Caco-2 (cell line): ENCODE data around the gene GPR78. TPM values are rescaled to one million over a fixed set of nuclear protein-coding genes. Genes with fewer than 3 reads are reported as not detected.

Experiments used
- BruUV-seq: library from RNA; stranded (reverse); fragments of 400-500 nt; replicated peaks from 2 replicates; lab custom pipeline; 2021; lab: Mats Ljungman, UMichigan
- CTCF ChIA-PET: fragments of 300-600 bp; sonication (Branson Sonifier 250); formaldehyde crosslinking; loops from one replicate; lab custom pipeline; 2022; ENCODE audit warnings: antibody characterized with exemption; lab: Charles Lee
- POLR2A ChIA-PET: fragments of 300-600 bp; sonication (Branson Sonifier 250); formaldehyde crosslinking; loops from one replicate; lab custom pipeline; 2022; ENCODE audit warnings: antibody characterized with exemption; lab: Charles Lee
- DNase-seq, 2 experiments: peaks; one replicate each; pipeline versions ENCODE4 v3.0.0 to v3.0.0-alpha.2; 2020 to 2022
- H3K27me3 ChIP-seq: replicated peaks from 2 replicates; pipeline ENCODE4 v1.6.0; 2011; ENCODE audit warnings: low read length; ENCODE audit not compliant: control insufficient read depth, insufficient read depth
- H3K36me3 ChIP-seq: 2 replicates; pipeline ENCODE4 v1.5.1; 2011; ENCODE audit warnings: low read length; ENCODE audit not compliant: control insufficient read depth, insufficient read depth
- H3K4me1 ChIP-seq: fragments of 250-450 bp; sonication (Bioruptor Pico); 2 replicates; pipeline ENCODE4 v1.5.1; 2020; ENCODE audit warnings: mild to moderate bottlenecking
- H3K4me3 ChIP-seq: 2 replicates; pipeline ENCODE4 v1.5.1; 2011; ENCODE audit warnings: low read depth, mild to moderate bottlenecking, control low read depth, low read length
- H3K9me3 ChIP-seq: fragments of 250-450 bp; sonication (Bioruptor Pico); 2 replicates; pipeline ENCODE4 v1.5.1; 2020; ENCODE audit warnings: mild to moderate bottlenecking, moderate library complexity
- H3K27ac Mint-ChIP-seq: one replicate; pipeline ENCODE4 v1.8.0; 2022; ENCODE audit warnings: mixed read lengths; ENCODE audit not compliant: unreplicated experiment
- H3K27me3 Mint-ChIP-seq: one replicate; pipeline ENCODE4 v1.8.0; 2022; ENCODE audit warnings: mixed read lengths; ENCODE audit not compliant: insufficient read depth, unreplicated experiment
- H3K36me3 Mint-ChIP-seq: one replicate; pipeline ENCODE4 v1.8.0; 2022; ENCODE audit warnings: mild to moderate bottlenecking, mixed read lengths; ENCODE audit not compliant: insufficient read depth, unreplicated experiment
- H3K4me1 Mint-ChIP-seq: one replicate; pipeline ENCODE4 v1.8.0; 2022; ENCODE audit warnings: low read depth, mixed read lengths; ENCODE audit not compliant: unreplicated experiment
- H3K4me3 Mint-ChIP-seq: one replicate; pipeline ENCODE4 v1.8.0; 2022; ENCODE audit warnings: mild to moderate bottlenecking, moderate library complexity, mixed read lengths; ENCODE audit not compliant: unreplicated experiment
- H3K9me3 Mint-ChIP-seq: one replicate; pipeline ENCODE4 v1.8.0; 2022; ENCODE audit warnings: mixed read lengths; ENCODE audit not compliant: unreplicated experiment
- intact Hi-C: fragments of 100-400 bp; cut with micrococcal nuclease; formaldehyde crosslinking; loops from one replicate; pipeline ENCODE4 v1.10.0; 2022; ENCODE audit not compliant: unreplicated experiment
- total RNA-seq: library from RNA; stranded (reverse); gene quantifications from 2 replicates; pipeline ENCODE4 v1.2.3, GENCODE V29; 2022
- TF ChIP-seq, protein P1 (sequence below), 2 experiments: fragments of 200-600 bp in 1 of 2; IDR thresholded peaks; 1 replicate in 1 of 2; 2 replicates in 1 of 2; pipeline versions ENCODE4 v1.5.1 to v1.8.0; 2011 to 2022; ENCODE audit warnings: antibody characterized with exemption in 1 of 2, control low read depth in 1 of 2, inconsistent platforms in 1 of 2, low read depth in 1 of 2, low read length in 1 of 2, mild to moderate bottlenecking in 1 of 2, moderate library complexity in 1 of 2; ENCODE audit not compliant: insufficient read depth in 1 of 2, severe bottlenecking in 1 of 2, unreplicated experiment in 1 of 2

GPR78 gene
- total RNA-seq, 1 experiment from 2014 or later, result 0.68 TPM

DNA sequence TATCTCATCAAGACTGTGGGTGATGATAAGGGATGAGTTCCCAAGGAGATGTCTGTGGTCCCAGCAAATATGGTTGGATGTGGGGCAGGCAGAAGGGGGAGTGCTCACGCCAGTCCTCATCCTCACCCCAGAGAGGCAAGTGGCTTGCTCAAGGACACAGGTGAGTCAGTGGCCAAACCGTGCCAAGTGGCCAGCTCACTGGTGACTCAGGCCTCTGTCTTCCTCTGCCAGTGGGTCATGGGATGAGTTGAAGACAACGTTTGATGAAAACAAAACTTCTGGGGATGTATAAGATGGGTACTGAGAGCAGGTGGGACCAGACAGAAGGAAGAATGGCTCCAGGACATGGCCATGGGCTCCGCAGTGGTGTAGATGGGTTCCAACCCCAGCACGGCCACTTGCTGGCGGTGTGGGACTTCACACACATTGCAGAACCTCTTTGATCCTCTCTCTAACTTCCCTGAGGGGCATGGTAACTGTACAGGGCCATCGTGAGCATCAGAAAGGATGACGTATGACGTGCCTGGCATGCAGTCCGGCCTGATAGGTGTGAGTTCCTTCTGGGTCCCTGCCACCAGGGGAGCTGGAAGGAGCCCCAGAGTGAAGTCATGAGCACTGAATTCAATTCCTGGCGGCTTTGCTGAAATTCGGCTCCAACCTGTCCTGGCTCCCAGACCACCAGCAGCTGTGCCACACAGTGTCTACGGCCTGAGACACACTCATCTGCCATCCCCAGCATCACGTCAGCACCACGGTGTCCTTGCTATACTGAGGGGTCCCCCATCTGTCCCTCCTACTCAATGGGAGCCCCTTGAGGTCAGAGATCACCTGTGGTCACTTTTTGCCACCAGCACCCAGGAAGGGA is 41.3 kb upstream of the GPR78 start:
- H3K27me3 ChIP-seq, result no peaks in the 10 kb centered on the region
- H3K4me3 ChIP-seq, result no peak overlapping the region
- Mint-ChIP-seq H3K9me3 (no peaks in the 10 kb centered on the region), H3K36me3 (peaks cover 16% of the 10 kb centered on the region), H3K27me3 (no peaks in the 10 kb centered on the region), H3K4me3 (no peak overlapping the region), H3K27ac (peak overlapping the region; percentile 13), H3K4me1 (peaks cover 14% of the 10 kb centered on the region)
- CTCF ChIA-PET, result no interaction called here
- POLR2A ChIA-PET, result no interaction called here
- no peaks in the 10 kb centered on the region; the same call in 1 of the 2 replicates for H3K36me3 ChIP-seq
- BruUV-seq, result no TSS peak
- peaks cover 15% of the 10 kb centered on the region for H3K4me1 ChIP-seq
- H3K9me3 ChIP-seq, result peaks cover 9% of the 10 kb centered on the region
- intact Hi-C loops, result no loop called here
- TF ChIP-seq, protein P1, sequence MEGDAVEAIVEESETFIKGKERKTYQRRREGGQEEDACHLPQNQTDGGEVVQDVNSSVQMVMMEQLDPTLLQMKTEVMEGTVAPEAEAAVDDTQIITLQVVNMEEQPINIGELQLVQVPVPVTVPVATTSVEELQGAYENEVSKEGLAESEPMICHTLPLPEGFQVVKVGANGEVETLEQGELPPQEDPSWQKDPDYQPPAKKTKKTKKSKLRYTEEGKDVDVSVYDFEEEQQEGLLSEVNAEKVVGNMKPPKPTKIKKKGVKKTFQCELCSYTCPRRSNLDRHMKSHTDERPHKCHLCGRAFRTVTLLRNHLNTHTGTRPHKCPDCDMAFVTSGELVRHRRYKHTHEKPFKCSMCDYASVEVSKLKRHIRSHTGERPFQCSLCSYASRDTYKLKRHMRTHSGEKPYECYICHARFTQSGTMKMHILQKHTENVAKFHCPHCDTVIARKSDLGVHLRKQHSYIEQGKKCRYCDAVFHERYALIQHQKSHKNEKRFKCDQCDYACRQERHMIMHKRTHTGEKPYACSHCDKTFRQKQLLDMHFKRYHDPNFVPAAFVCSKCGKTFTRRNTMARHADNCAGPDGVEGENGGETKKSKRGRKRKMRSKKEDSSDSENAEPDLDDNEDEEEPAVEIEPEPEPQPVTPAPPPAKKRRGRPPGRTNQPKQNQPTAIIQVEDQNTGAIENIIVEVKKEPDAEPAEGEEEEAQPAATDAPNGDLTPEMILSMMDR (IDR thresholded peaks at IDR 0.05; ENCODE audit: insufficient read depth in 1 of 2, low read depth in 1 of 2, low read length in 1 of 2, severe bottlenecking in 1 of 2, unreplicated experiment in 1 of 2), result no peak
- no peak for DNase-seq

DNA sequence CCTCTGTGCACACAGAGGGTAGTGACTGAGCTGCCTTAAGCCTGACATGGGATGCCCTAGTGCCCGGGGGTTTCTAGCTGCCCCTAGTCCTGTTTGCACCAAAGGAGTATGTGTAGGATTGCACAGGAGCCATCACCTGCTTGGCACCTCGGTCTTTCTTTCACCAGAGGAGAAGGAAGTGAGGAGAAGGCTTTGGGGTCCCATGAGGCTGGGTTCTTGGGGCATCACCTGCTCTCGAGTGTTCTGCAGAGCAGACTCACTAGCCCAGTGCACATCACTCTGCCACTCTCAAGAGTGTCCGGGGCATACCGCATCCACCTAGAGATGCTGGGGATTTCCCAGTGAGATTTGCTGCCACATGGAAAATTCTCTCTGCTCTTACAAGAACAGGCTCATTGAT is 40.5 kb upstream of the GPR78 start:
- TF ChIP-seq, protein P1 (IDR thresholded peaks at IDR 0.05; ENCODE audit: insufficient read depth in 1 of 2, low read depth in 1 of 2, low read length in 1 of 2, severe bottlenecking in 1 of 2, unreplicated experiment in 1 of 2), result no peak
- H3K27me3 Mint-ChIP-seq, result no peaks in the 10 kb centered on the region
- intact Hi-C loops, result no loop called here

DNA sequence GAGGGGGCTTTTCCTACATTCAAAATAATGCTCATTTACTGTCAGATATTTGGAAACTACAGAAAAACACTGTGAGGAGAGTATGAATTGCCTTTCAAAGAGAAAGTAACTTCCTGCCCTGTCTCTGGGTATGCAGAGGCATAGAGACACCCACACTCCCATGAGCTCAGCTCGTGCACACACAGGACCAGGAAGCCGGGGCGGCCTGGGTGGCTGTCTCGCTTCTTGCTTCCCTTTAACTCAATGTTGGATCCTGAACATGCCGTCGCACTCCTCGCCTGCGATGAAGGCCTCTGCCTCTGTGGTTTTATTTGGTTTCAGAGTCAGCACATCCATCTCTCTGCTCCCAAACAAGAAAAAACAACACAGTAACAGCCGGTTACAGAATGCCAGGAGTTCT is 40.1 kb upstream of the GPR78 start:
- H3K27me3 Mint-ChIP-seq, result no peaks in the 10 kb centered on the region
- Histone ChIP-seq H3K36me3 (no peaks in the 10 kb centered on the region; the same call in 1 of the 2 replicates), H3K4me1 (peaks cover 7% of the 10 kb centered on the region), H3K4me3 (no peak overlapping the region), H3K9me3 (peaks cover 5% of the 10 kb centered on the region), H3K27me3 (no peaks in the 10 kb centered on the region)
- POLR2A ChIA-PET, result no interaction called here
- no peaks in the 10 kb centered on the region for H3K9me3 Mint-ChIP-seq
- intact Hi-C loops, result no loop called here
- CTCF ChIA-PET, result no interaction called here
- H3K4me1 Mint-ChIP-seq, result peaks cover 2% of the 10 kb centered on the region
- no TSS peak for BruUV-seq
- peaks cover 4% of the 10 kb centered on the region for H3K36me3 Mint-ChIP-seq
- TF ChIP-seq, protein P1 (IDR thresholded peaks at IDR 0.05; ENCODE audit: insufficient read depth in 1 of 2, low read depth in 1 of 2, low read length in 1 of 2, severe bottlenecking in 1 of 2, unreplicated experiment in 1 of 2), result no peak
- no peak overlapping the region for H3K4me3 Mint-ChIP-seq
- H3K27ac Mint-ChIP-seq, result no peak overlapping the region
- DNase-seq, result no peak

More for the DNA sequence above, 40.5 kb upstream of the GPR78 start:
- ChIA-PET POLR2A (no interaction called here), CTCF (no interaction called here)
- peaks cover 9% of the 10 kb centered on the region for H3K9me3 ChIP-seq
- no peak for DNase-seq
- H3K36me3 ChIP-seq, result no peaks in the 10 kb centered on the region; the same call in 1 of the 2 replicates
- no peak overlapping the region for H3K4me3 Mint-ChIP-seq
- H3K27me3 ChIP-seq, result no peaks in the 10 kb centered on the region
- H3K36me3 Mint-ChIP-seq, result peaks cover 9% of the 10 kb centered on the region
- H3K9me3 Mint-ChIP-seq, result no peaks in the 10 kb centered on the region
- H3K4me1 ChIP-seq, result peaks cover 9% of the 10 kb centered on the region
- no peak overlapping the region for H3K27ac Mint-ChIP-seq
- no TSS peak for BruUV-seq
- no peak overlapping the region for H3K4me3 ChIP-seq
- peaks cover 7% of the 10 kb centered on the region for H3K4me1 Mint-ChIP-seq
